WTC11 (cell line): Measurements from ENCODE around the gene DAAM2. TPM values are rescaled to one million over a fixed set of nuclear protein-coding genes. Genes with fewer than 3 reads are reported as not detected.

Source experiments
- ATAC-seq: fragments of 200-7000 bp; cut with Tn5 transposase; 2 replicates; pipeline ENCODE4 v1.10.0; 2021; ENCODE audit warnings: mild to moderate bottlenecking, moderate library complexity
- CTCF ChIA-PET: fragments of 300-600 bp; sonication (Branson Sonifier 250); formaldehyde crosslinking; loops from one replicate; lab custom pipeline; 2021; ENCODE audit warnings: antibody characterized with exemption; lab: Charles Lee
- POLR2A ChIA-PET: fragments of 350-600 bp; sonication (Branson Sonifier 250); formaldehyde crosslinking; loops from one replicate; lab custom pipeline; 2021; ENCODE audit warnings: antibody characterized with exemption; lab: Charles Lee
- DNase-seq: peaks from one replicate; pipeline ENCODE4 v3.0.0; 2021; ENCODE audit warnings: low spot score
- H3K27ac Mint-ChIP-seq: 2 replicates; pipeline ENCODE4 v1.8.0; 2021; ENCODE audit warnings: mixed read lengths
- H3K27me3 Mint-ChIP-seq: 2 replicates; pipeline ENCODE4 v1.8.0; 2021; ENCODE audit warnings: low read depth, mild to moderate bottlenecking, moderate library complexity, mixed read lengths
- H3K36me3 Mint-ChIP-seq: 2 replicates; pipeline ENCODE4 v1.8.0; 2021; ENCODE audit warnings: mixed read lengths
- H3K4me1 Mint-ChIP-seq: 2 replicates; pipeline ENCODE4 v1.8.0; 2022; ENCODE audit warnings: mixed read lengths
- H3K4me3 Mint-ChIP-seq: 2 replicates; pipeline ENCODE4 v1.8.0; 2021; ENCODE audit warnings: mild to moderate bottlenecking, moderate library complexity, mixed read lengths
- H3K9me3 Mint-ChIP-seq: 2 replicates; pipeline ENCODE4 v1.8.0; 2021; ENCODE audit warnings: mixed read lengths
- CTCF ChIP-seq: fragments of 200-600 bp; IDR thresholded peaks from 2 replicates; pipeline ENCODE4 v1.8.0; 2022; ENCODE audit warnings: antibody characterized with exemption
- E2F4 ChIP-seq: sonication (generic); formaldehyde crosslinking; IDR thresholded peaks from 2 replicates; pipeline ENCODE4 v1.8.1; 2022; ENCODE audit warnings: low read depth, mild to moderate bottlenecking, moderate library complexity, missing genetic modification reagents, borderline replicate concordance
- FOXJ3 ChIP-seq: sonication (generic); formaldehyde crosslinking; IDR thresholded peaks from 2 replicates; pipeline ENCODE4 v1.9.0; 2021; ENCODE audit warnings: missing genetic modification reagents, mild to moderate bottlenecking, borderline replicate concordance
- FOXP4 ChIP-seq: sonication (generic); formaldehyde crosslinking; IDR thresholded peaks from 2 replicates; pipeline ENCODE4 v1.8.0; 2022; ENCODE audit warnings: mild to moderate bottlenecking, missing genetic modification reagents
- GABPB1 ChIP-seq: sonication (generic); formaldehyde crosslinking; IDR thresholded peaks from 2 replicates; pipeline ENCODE4 v1.8.1; 2023; ENCODE audit warnings: mild to moderate bottlenecking, missing genetic modification reagents
- GTF2I ChIP-seq: fragments of 250-450 bp; sonication (Bioruptor Pico); conservative IDR thresholded peaks from 2 replicates; pipeline ENCODE4 v1.4.0; 2021; ENCODE audit warnings: mild to moderate bottlenecking
- HMGA2 ChIP-seq: fragments of 250-450 bp; sonication (Bioruptor Pico); IDR thresholded peaks from 2 replicates; pipeline ENCODE4 v1.4.0; 2021; ENCODE audit warnings: mild to moderate bottlenecking, moderate library complexity
- NFE2L1 ChIP-seq: sonication (generic); formaldehyde crosslinking; IDR thresholded peaks from 2 replicates; pipeline ENCODE4 v1.8.1; 2023; ENCODE audit warnings: missing genetic modification reagents
- NR1H2 ChIP-seq: sonication (generic); formaldehyde crosslinking; IDR thresholded peaks from 2 replicates; pipeline ENCODE4 v1.9.0; 2021; ENCODE audit warnings: mild to moderate bottlenecking, moderate library complexity, missing genetic modification reagents
- NR3C1 ChIP-seq: sonication (generic); formaldehyde crosslinking; conservative IDR thresholded peaks from 2 replicates; pipeline ENCODE4 v1.8.1; 2023; ENCODE audit warnings: low read depth, mild to moderate bottlenecking, missing genetic modification reagents
- OVOL2 ChIP-seq: fragments of 250-450 bp; sonication (Bioruptor Pico); IDR thresholded peaks from 2 replicates; pipeline ENCODE4 v1.9.0; 2021; ENCODE audit warnings: mild to moderate bottlenecking, borderline replicate concordance
- PRRX2 ChIP-seq: fragments of 250-450 bp; sonication (Bioruptor Pico); IDR thresholded peaks from 2 replicates; pipeline ENCODE4 v1.8.0; 2021; ENCODE audit warnings: mild to moderate bottlenecking
- SMAD4 ChIP-seq: sonication (generic); formaldehyde crosslinking; IDR thresholded peaks from 2 replicates; pipeline ENCODE4 v1.8.0; 2022; ENCODE audit warnings: mild to moderate bottlenecking, missing genetic modification reagents
- SOX15 ChIP-seq: fragments of 250-450 bp; sonication (Bioruptor Pico); IDR thresholded peaks from 2 replicates; pipeline ENCODE4 v1.9.0; 2021; ENCODE audit warnings: mild to moderate bottlenecking
- TEAD1 ChIP-seq: sonication (generic); formaldehyde crosslinking; IDR thresholded peaks from 2 replicates; pipeline ENCODE4 v1.8.0; 2022; ENCODE audit warnings: mild to moderate bottlenecking, missing genetic modification reagents
- TP53 ChIP-seq: sonication (generic); formaldehyde crosslinking; IDR thresholded peaks from 2 replicates; pipeline ENCODE4 v1.8.1; 2023; ENCODE audit warnings: mild to moderate bottlenecking, missing genetic modification reagents
- USF1 ChIP-seq: sonication (generic); formaldehyde crosslinking; IDR thresholded peaks from 2 replicates; pipeline ENCODE4 v1.8.0; 2022; ENCODE audit warnings: mild to moderate bottlenecking, missing genetic modification reagents
- ZBTB21 ChIP-seq: sonication (generic); formaldehyde crosslinking; IDR thresholded peaks from 2 replicates; pipeline ENCODE4 v1.8.1; 2023; ENCODE audit warnings: mild to moderate bottlenecking, missing genetic modification reagents, borderline replicate concordance
- ZBTB43 ChIP-seq: sonication (generic); formaldehyde crosslinking; IDR thresholded peaks from 2 replicates; pipeline ENCODE4 v1.8.1; 2023; ENCODE audit warnings: mild to moderate bottlenecking, missing genetic modification reagents
- ZNF396 ChIP-seq: fragments of 250-450 bp; sonication (Bioruptor Pico); IDR thresholded peaks from 2 replicates; pipeline ENCODE4 v1.8.0; 2021; ENCODE audit warnings: mild to moderate bottlenecking, moderate library complexity, borderline replicate concordance
- ZNF512 ChIP-seq: sonication (generic); formaldehyde crosslinking; IDR thresholded peaks from 2 replicates; pipeline ENCODE4 v1.8.1; 2022; ENCODE audit warnings: missing genetic modification reagents, borderline replicate concordance
- ZSCAN18 ChIP-seq: fragments of 250-450 bp; sonication (Bioruptor Pico); IDR thresholded peaks from 2 replicates; pipeline ENCODE4 v2.1.2; 2022; ENCODE audit warnings: mild to moderate bottlenecking, moderate library complexity
- total RNA-seq: library from RNA; stranded (reverse); gene quantifications from 3 replicates; pipeline ENCODE4 v1.2.3, GENCODE V29; 2021

The DAAM2 gene
- total RNA-seq, 1 experiment from 2014 or later, result 2.0 TPM

- ChIA-PET POLR2A (no interaction called here), CTCF (no interaction called here)
- Mint-ChIP-seq H3K27me3 (peaks cover 4% of the 10 kb centered on the region; the same call in 1 of the 2 replicates), H3K27ac (no peak overlapping the region), H3K9me3 (no peaks in the 10 kb centered on the region), H3K4me1 (peaks cover 29% of the 10 kb centered on the region), H3K36me3 (no peaks in the 10 kb centered on the region), H3K4me3 (no peak overlapping the region)
- TF ChIP-seq FOXP4 (no peak), ZNF396 (CRISPR knock-in tag) (no peak), ZNF512 (CRISPR knock-in tag) (no peak), USF1 (CRISPR knock-in tag) (no peak), SOX15 (no peak), NR1H2 (CRISPR knock-in tag) (no peak), HMGA2 (CRISPR knock-in tag) (no peak), TEAD1 (CRISPR knock-in tag) (no peak), NR3C1 (no peak), ZBTB43 (CRISPR knock-in tag) (no peak)
- ATAC-seq (no peak), DNase-seq (no peak)
Observed at GRCh38 chr6:39808964-39809363, 16.8 kb downstream of the DAAM2 start.

GRCh38 chr6:39811835-39812345 lies 19.7 kb downstream of the DAAM2 start:
- ChIA-PET CTCF (no interaction called here), POLR2A (no interaction called here)
- Mint-ChIP-seq H3K27me3 (peaks cover 4% of the 10 kb centered on the region; the same call in 1 of the 2 replicates), H3K9me3 (no peaks in the 10 kb centered on the region), H3K4me1 (peaks cover 41% of the 10 kb centered on the region), H3K27ac (no peak overlapping the region), H3K4me3 (no peak overlapping the region), H3K36me3 (no peaks in the 10 kb centered on the region)
- ATAC-seq, result no peak
- no peak for DNase-seq
- TF ChIP-seq CTCF (no peak), E2F4 (CRISPR knock-in tag) (no peak), SMAD4 (CRISPR knock-in tag) (no peak), NFE2L1 (CRISPR knock-in tag) (no peak), TP53 (CRISPR knock-in tag) (no peak), ZBTB21 (no peak), GABPB1 (CRISPR knock-in tag) (no peak), FOXJ3 (CRISPR knock-in tag) (no peak), ZSCAN18 (CRISPR knock-in tag) (no peak), PRRX2 (CRISPR knock-in tag) (no peak), FOXP4 (no peak), GTF2I (CRISPR knock-in tag) (no peak), OVOL2 (CRISPR knock-in tag) (no peak), TEAD1 (CRISPR knock-in tag) (no peak)
